HG03354 (cell line): ENCODE data around the gene DIP2C.
"Not testable (repeated sequence)": the region's sequence is repeated elsewhere in the genome, so short reads cannot be mapped to it uniquely, and the experiment has no call there.

Source experiments
- ATAC-seq: cut with Tn5 transposase; IDR thresholded peaks from one replicate; pipeline ENCODE4 v1.9.1; 2021; ENCODE audit warnings: mild to moderate bottlenecking; ENCODE audit not compliant: unreplicated experiment, poor library complexity, severe bottlenecking

DIP2C gene

GRCh38 chr10:317926-318325, 371.5 kb downstream of the DIP2C start:
- ATAC-seq, result no peak

GRCh38 chr10:317271-317769, 372.1 kb downstream of the DIP2C start:
- peak; percentile 98 for ATAC-seq

- ATAC-seq, result no peak
These were observed 373.1 kb downstream of the DIP2C start for GRCh38 chr10:316390-316789.

- ATAC-seq, result no peak
These were observed 374.6 kb downstream of the DIP2C start for GRCh38 chr10:314871-315270.

- no peak for ATAC-seq
These were observed 375.1 kb downstream of the DIP2C start for GRCh38 chr10:314381-314780.

GRCh38 chr10:311901-312665, 377.4 kb downstream of the DIP2C start:
- no peak for ATAC-seq

- ATAC-seq, result no peak
These were observed 378.4 kb downstream of the DIP2C start for GRCh38 chr10:310976-311639.

GRCh38 chr10:310371-310770, 379.1 kb downstream of the DIP2C start:
- no peak for ATAC-seq

GRCh38 chr10:308572-309085, 380.8 kb downstream of the DIP2C start:
- no peak for ATAC-seq

GRCh38 chr10:308101-308500, 381.4 kb downstream of the DIP2C start:
- ATAC-seq, result no peak

- no peak for ATAC-seq
These were observed 381.8 kb downstream of the DIP2C start for GRCh38 chr10:307659-308058.

- no peak for ATAC-seq
These were observed 382.7 kb downstream of the DIP2C start for GRCh38 chr10:306675-307185.

- no peak for ATAC-seq
These were observed 383.3 kb downstream of the DIP2C start for GRCh38 chr10:306007-306674.

GRCh38 chr10:305034-305433, 384.4 kb downstream of the DIP2C start:
- no peak for ATAC-seq

GRCh38 chr10:301536-301935, 387.9 kb downstream of the DIP2C start:
- no peak for ATAC-seq

GRCh38 chr10:300580-300979, 388.9 kb downstream of the DIP2C start:
- ATAC-seq, result not testable (repeated sequence)

- peak; percentile 76 for ATAC-seq
These were observed 389.5 kb downstream of the DIP2C start for GRCh38 chr10:299969-300368.

GRCh38 chr10:299512-299911, 390.0 kb downstream of the DIP2C start:
- ATAC-seq, result peak; percentile 41

- ATAC-seq, result no peak
These were observed 391.4 kb downstream of the DIP2C start for GRCh38 chr10:298033-298432.

GRCh38 chr10:297567-297966, 391.9 kb downstream of the DIP2C start:
- ATAC-seq, result no peak
